HG03354 (cell line): ENCODE data around the gene BCAS4.
"Not testable (repeated sequence)": the region's sequence is repeated elsewhere in the genome, so short reads cannot be mapped to it uniquely, and the experiment has no call there.

Experiments used
- ATAC-seq: cut with Tn5 transposase; IDR thresholded peaks from one replicate; pipeline ENCODE4 v1.9.1; 2021; ENCODE audit warnings: mild to moderate bottlenecking; ENCODE audit not compliant: unreplicated experiment, poor library complexity, severe bottlenecking

The BCAS4 gene

DNA sequence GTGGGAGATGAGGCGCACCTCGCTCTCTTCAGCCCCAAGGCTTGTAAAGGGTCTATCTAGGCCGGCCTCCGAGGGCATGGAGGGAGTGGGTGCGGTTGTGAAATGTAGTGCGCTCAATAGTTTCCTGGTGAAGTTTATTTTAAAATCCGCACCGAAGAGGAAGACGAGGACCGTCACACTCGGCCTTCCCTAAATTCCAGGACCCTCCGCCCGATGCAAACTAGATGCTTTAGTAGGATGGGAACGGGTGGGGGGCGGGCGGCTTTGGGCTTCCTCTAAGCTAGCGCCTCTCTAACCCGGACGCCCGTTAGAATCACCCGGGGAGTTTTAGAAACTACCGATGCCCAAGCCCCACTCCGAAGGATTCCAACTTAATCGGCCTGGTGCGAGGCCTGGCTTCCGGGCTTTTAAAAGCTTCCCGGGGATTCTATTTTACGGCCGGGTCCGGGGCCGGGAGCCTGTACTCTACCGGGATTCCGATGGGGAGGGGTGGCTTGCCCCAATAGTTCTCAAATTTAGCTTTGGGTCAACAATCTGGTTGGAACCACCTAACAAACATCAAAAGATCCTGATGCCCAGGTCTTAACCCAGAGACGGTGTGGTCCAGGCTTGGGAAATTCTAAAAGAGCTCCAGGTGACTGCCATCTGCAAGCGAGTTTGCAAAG is 548 bp upstream of the BCAS4 start:
- peak; percentile 9 for ATAC-seq

DNA sequence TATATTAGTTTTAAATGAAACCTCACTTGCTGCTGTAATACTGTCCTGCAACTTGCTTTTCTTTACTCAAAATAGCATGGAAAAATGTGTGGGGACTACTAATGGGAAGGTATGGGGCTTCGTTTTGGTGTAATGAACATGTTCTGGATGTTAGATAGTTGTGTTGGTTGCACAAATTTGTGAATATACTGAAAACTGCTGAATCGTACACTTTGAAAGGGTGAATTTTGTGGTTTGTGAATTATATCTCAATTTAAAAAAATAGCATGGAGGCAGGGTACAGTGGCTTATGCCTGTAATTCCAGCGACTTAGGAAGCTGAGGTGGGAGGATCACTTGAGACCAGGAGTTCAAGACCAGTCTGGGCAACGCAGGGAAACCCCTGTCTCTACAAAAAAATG is 2.3 kb downstream of the BCAS4 start:
- ATAC-seq: no peak

DNA sequence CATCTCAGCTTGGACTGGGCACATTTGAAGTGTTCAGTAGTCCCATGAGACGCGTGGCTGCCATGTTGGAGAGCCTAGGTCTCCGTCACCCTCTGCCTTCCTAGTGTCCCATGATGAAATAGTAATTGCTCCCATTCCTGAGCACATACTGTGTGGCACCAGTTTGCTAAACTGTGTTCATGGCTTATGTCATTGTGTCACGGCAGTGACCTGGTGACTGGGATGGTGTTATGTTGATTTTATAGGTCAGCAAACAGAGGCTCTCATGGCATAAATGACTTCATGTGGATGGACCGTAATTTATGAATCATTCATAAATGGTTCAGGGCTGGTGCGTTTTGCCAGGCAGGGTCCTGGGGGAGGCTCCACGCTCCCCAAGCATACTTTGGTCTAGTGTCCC is 3.8 kb downstream of the BCAS4 start:
- no peak for ATAC-seq

DNA sequence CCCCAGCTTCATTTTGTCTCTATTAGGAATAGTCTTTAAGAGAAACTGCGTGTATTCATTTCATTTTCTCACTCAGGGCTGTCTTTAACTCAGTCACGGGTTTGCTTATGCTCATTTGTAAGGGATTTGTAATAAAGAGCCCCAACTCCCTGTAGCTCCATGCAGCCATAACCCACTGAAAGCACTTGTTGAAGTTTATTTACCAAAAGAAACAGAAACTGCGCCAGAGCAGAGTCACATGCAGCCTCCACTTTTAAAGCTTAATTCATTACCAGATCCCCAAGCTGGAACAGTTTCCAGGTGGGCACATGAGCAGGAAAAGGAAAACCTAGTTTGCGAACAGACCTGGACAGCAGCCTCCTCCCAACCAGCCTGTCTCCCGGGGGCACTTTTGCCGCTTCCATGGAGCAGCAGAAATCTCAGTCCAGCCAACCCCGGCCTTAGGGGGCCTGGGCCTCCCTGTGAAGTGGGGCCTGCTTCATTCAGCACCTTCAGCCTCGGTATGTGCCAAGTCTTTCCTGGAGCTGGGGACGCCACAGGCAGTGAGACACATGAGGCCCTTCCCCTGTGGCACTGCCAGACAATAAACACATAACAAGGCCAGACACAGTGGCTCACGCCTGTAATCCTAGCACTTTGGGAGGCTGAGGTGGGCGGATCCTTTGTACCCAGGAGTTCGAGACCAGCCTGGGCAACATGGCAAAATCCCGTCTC is 4.5 kb downstream of the BCAS4 start:
- no peak for ATAC-seq

DNA sequence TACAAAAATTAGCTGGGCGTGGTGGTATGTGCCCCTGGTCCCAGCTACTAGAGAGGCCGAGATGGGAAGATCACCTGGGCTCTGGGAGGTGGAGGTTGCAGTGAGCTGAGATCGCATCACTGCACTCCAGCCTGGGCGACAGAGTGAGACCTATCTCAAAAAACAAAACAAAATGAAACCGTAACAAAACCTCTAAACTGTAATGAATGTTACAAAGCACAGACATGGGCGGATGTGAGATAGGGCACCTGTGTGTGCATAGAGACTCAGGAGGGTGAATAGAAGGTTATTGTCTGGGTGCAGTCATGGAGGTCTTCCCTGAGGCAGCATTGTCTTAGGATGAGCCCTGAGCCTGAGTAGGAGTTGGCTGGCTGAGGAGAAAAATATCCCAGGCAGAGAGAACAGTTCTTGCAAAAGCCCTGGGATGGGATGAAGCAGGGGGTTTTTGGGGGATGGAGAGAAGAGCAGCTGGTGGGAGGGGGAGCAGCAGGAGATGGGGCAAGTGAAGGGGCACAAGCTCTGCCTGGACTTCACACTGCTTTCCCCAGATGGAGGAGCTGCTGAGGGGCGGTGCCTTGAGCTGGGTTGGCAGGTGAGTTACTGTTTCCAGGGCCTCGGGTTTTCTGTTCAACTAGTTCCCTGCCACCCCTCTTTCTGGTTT is 5.2 kb downstream of the BCAS4 start:
- peak; percentile 53 for ATAC-seq

DNA sequence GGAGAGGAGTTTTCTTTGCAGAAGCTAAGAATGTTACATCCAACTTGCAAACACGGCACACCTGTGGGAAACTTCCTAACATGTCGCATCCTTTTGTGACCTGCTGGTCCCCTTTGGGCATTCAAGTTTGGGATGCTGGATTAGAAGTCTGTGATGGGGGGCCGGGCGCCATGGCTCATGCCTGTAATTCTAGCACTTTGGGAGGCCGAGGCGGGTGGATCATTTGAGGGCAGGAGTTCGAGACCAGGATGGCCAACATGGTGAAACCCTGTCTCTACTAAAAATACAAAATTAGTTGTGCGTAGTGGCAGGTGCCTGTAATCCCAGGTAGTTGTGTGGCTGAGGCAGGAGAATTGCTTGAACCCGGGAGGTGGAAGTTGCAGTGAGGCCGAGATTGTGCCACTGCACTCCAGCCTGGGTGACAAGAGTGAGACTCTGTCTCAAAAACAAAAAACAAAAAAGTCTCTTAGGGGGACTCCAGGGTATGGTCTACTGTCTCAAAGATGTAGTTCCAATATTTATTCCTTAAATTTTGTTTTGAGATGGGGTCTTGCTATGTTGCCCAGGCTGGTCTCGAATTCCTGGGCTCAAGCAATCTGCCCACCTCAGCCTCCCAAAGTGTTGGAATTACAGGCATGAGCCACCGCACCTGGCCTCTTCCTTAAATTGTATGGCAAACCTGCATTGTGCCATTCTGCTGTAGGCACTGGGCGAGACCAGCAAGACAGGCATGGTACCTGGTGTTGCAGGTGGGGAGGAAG is 6.3 kb downstream of the BCAS4 start:
- ATAC-seq: not testable (repeated sequence)

DNA sequence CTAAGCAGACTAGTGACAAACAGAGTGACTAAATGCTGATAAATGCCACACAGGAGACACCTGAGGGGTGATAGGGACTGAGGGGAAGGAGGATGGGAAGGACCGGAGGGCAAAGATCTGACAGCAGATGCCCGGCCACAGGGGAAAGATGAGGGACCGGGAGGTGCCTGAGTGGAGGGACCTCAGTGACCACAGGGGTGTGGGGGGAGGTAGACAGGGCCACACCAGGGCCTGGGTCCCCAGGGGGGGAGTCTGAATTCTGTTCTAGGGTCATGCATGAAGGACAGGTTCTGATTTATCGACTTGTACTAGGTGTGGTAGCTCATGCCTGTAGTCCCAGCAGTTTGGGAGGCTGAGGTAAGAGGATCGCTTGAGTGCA is 6.9 kb downstream of the BCAS4 start:
- ATAC-seq: no peak

DNA sequence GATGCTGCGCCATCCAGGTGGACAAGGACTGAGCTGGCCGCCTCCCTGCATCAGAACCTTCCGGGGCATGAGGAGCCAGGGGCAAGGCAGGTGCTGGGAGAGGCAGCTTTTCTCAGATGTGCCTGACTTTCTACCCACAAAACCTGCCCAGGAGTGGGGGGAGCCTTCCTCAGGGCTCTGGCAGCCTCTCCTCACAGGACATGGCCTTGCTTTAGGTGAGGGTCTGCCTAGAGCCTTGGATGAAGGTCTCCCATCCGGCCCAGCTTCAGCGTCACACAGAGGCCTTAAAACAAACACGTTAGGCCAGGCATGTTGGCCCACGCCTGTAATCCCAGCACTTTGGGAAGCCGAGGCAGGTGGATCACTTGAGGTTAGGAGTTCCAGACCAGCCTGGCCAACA is 7.4 kb downstream of the BCAS4 start:
- no peak for ATAC-seq

DNA sequence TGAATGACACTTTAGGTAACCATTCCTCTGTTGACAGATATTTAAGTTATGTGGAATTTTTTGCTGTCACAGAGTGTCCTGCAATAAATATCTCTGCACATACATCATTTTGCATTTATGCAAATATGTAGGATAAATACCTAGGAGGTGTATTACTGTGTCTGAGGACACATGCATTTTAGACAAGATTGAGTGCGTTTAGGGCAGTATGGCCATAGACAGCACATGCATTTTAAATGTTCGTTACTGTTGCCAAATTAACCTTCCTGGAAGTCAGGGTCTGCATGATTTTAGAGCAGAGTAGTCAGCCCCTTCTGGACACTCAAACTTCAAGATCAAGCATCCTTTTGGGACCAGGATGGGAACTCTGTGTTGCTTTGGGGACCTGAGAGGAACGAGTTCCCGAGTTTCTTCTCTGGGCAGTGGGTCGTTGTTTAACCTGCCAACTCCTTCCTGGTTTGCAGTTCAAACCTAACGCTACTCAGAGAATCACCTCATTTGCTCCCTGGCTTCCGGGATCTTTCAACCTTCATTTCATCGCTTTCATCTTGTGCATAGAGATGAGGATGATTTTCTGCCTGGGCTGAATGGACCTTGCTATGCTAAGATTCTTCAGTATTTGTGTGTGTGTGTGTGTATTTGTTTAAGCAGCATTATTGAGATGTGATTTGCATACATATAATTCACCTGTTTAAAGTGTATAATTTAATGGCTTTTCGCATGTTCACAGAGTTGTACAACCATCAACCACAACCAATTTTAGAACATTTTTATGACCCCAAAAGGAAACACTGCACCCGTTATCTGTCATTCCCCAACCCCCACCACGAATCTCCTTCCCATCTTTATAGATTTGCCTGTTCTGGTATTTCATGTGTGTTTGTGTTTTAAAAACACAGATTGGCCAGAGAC is 9.8 kb downstream of the BCAS4 start:
- ATAC-seq: no peak

DNA sequence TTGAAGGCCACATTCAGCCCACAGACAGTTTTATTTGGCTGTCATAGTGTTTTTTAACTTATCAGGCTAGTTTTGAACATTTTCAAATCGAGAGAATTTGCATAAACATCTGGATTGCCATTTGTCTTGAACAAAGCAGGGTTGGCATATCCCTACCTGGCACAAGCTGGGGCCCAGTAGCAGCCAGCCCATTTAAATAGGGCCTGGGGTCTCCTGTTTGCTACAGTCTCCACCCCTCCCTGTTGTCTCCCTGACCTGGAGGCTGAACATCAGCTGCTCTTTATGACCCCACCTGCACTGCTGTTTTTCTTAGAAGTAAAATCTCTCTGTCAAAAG is 10.5 kb downstream of the BCAS4 start:
- ATAC-seq: no peak

DNA sequence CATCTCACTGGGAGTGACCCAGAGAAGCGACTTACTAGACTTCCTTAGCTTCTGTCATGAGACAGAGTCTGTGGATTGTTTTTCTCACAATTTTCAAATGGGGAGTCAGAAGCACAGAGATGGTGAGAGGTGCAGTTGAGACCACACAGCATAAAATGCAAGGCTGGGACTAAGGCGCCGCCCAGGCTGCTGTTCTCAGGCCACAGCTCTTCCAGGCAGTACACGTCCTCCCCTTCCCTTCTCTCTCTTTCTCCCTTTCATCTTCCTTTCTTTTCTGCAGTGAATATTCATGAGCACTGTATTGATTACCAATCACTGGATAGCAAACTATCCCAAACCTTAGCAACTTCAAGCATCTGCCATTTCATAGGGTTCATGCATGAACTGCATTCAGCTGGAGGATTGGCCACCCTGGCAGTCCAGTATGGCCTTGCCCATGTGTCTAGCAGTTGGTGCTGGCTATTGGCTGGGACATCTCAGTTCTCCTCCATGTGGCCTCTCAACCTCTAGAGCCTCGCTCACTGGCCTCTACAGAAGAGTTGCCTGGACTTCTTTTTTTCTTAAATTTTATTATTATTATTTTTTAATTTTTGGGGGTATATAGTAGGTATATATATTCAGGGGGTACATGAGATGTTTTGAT is 11.4 kb downstream of the BCAS4 start:
- ATAC-seq: no peak

DNA sequence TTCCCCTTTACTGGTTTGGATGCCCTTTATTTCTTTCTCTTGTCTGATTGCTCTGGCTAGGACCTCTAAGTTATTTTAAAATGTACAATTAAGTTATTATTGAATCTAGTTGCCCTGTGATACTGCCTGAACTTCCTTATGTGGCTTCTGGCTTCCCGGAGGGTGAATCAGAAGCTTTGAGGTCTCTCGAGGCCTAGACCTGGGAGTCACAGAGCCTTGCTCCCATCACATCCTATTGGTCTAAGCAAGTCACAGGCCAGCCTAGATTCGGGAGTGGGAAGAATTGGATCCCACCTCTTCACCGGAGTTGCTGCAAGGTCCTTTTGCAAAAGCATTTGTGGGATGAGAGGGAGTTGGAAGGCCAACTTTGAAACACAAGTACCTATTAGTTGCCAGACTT is 15.2 kb downstream of the BCAS4 start:
- no peak for ATAC-seq

DNA sequence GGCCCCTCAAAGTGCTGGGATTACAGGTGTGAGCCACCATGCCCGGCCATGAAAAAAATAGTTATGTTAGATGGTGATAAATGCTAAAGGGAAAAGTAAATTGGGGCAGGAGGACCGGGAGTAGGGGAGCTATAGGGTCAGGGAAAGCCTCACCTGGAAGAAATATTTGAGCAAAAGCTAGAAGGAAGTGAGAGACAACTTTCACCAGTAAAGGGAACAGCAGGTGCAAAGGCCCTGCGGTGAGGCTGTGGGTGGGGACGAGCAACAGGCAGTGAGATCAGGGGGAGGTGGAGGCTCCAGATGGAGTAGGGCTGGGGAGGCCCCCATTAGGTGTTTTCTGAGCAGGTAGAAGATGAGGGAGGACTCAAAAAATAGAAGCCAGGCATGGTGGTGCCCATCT is 16.0 kb downstream of the BCAS4 start:
- ATAC-seq: peak; percentile 39

DNA sequence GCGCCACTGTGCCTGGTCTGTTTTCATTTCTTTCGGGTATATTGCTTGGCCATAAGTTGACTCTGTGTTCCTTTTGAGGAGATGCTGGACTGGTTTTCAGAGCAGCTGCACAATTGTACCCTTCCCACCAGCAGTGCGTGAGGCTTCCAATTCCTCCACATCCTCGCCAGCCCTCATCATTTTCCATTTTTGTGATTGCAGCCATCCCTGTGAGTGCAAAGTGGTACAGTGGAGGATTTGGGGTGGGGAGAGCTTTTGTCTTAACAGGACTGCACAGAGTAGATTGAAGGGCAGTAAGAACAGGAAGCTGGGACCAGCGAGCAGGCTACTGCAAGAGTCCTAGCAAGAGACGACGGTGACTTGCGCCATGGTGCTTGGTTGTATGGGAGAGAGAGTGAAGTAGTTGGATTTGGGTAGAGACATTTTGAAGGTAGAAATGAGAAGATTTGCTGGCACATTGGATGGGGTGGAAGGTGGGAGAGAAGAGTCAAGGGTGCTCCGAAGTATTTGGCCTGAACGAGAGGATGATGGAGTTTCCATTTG is 18.3 kb downstream of the BCAS4 start:
- ATAC-seq: no peak

DNA sequence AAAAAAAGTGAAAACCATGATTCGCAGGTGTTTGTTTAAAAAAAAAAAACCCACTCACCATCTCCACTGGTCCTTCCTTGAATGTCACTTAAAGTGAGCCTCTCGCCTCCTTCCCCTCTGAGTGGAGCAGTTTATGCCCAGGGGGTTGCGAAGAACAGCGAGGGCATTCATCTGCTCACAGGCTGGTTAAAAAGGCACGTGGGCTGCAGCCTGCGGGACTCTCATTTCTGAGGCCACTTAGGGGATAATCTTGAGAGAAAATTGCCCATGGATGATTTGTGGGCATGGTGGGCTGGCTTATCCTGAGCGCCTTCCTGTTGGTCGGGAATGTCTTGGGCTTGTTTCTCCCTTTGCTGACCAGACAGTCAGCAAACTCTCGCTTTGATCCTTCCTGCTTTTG is 18.9 kb downstream of the BCAS4 start:
- ATAC-seq: no peak

DNA sequence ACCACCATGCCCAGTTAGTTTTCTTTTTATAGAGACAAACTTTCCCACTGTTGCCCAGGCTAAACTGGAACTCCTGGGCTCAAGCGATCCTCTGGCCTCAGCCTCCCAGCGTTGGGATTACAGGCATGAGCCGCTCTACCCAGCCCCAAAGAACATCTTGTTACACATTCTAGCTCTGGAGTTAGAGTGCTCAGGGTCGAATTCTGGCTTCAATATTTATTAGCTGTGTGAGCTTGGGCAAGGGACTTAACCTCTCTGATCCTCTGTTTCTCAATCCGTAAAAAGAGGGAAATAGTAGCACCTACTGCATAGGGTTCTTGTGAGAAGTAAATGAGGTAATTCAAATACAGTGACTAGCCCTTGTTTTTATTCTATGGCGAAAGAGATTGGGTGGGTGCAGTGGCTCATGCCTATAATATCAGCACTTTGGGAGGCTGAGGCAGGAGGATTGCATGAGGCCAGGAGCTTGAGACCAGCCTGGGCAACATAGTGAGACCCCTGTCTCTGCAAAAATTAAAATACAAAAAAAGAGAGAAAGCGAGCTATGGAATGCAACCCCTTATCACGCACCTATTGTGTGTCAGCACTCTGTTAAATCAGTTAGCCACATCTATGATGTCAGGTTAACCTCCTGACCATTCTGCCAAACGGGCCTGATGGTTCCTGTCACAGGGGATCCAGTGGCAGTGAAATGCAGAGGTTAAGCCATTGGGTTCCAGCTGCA is 19.7 kb downstream of the BCAS4 start:
- no peak for ATAC-seq

DNA sequence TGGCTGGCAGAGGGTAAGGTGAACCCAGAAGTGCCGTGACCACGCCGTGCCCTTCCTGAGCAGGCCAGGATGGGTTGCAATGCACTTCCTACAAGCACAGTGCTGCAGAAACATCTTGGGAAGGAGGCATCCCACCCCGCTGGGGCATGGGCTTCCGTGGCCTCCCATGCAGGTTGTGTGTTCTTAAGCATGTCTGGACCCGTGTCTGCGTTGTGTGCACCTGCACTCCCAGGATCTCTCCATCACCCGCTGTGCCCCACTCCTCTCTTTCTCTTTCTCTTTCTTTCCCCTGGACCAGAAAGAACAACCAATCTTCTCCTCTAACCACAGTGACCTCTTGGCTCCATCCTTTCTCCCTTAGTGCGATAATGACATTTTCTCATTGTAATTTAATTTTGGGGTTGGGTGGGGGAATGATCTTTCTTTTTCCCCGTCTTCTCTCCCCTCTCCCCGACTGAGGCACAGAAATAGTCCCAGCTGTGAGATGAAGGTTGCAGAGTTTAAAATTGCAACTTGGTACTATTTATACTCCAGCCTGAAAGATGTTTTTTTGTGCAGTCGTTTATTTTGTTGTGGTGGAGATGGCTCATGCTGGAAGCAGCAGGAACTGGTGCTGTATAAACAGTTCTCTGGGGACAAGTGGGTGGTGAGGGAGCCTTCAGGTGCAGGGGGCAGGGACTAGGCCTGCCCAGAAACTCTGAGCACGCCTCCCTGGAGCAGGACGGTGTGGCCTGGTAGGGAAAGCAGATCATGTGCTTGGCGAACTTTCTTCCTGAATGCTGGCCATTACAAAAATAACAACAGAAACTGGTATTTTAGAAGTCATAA is 20.5 kb downstream of the BCAS4 start:
- ATAC-seq: no peak
